Measurements from ENCODE around the gene MORN2. TPM values are rescaled to one million over a fixed set of nuclear protein-coding genes. Genes with fewer than 3 reads are reported as not detected.
"Not testable (repeated sequence)": the region's sequence is repeated elsewhere in the genome, so short reads cannot be mapped to it uniquely, and the experiment has no call there.

MORN2 gene
- 4.9 and 5.3 TPM in 2 replicates for total RNA-seq

DNA sequence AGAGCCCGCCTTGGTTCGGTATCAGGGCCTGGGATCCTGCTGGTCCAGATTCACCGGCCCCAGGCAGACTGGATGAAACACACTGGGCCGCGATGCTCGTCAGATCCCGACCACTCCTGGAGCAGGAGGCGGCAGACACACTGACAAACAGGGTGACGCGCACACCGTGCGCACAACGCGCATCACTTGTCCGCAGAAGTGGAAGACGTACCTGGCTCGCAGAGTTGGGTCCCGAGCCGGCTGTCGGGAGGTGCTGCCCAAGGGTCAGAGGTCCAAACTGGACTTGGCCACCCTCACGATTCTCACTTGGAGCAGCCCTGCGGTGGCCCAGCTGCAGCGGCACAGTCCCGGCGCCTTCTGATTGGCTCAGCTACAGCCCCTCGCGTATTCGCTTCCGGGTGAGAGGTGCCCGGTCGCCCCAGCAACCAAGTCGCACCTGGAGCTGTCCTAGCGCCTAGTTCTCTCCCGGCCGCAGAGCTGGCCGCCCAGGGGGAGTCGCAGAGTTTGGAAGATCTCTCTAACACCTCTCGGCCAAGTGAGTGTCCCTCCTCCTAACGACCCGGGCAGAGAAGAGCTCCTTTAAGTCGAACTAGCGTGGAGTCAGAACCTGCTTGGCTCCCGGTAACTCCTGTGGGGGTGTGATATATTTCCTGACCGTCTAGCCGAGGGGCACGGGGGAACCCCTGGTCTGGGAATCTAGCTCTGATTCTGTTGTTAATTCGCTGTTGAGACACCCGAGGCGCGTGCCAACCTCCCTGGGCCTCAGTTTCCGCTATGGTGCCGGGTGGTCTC is at the start of gene MORN2, which contains the start of gene DHX57:
Gene MORN2 (plus strand): TSS at position 401 of the 792 bp plus-strand sequence.
Gene DHX57 (minus strand): TSS at position 359 of the 792 bp plus-strand sequence. CDS start 7,529 bp downstream, outside the sequence.
- H3K4me1 Mint-ChIP-seq (ENCODE audit: low read depth) = peaks cover 24% of the 10 kb centered on the region
- H3K9me3 Mint-ChIP-seq = peaks cover 13% of the 10 kb centered on the region
- intact Hi-C loops (cut with micrococcal nuclease) = loop anchor here (1.0 to 10.0 kb wide), 3 partner anchors 97 to 501 kb away; partner anchors contain the start of genes ATL2, GEMIN6 and SRSF7
- no peaks in the 10 kb centered on the region for H3K27me3 Mint-ChIP-seq (ENCODE audit: insufficient read depth)
- DNase-seq (ENCODE audit: low spot score) = peak; percentile 78
- peak within 1 kb of the TSS; percentile 99 for H3K4me3 Mint-ChIP-seq
- peak within 1 kb of the TSS; percentile 96 for H3K27ac Mint-ChIP-seq
- peaks cover 13% of the 10 kb centered on the region for H3K36me3 Mint-ChIP-seq (ENCODE audit: low read depth)

- DNase-seq (ENCODE audit: low spot score); H3K9me3 Mint-ChIP-seq; H3K4me1 Mint-ChIP-seq (ENCODE audit: low read depth); intact Hi-C loops (cut with micrococcal nuclease); H3K4me3 Mint-ChIP-seq; H3K27ac Mint-ChIP-seq; H3K27me3 Mint-ChIP-seq (ENCODE audit: insufficient read depth): not testable (repeated sequence)
- H3K36me3 Mint-ChIP-seq (ENCODE audit: low read depth) = peaks cover 12% of the 10 kb centered on the region
Measured at GRCh38 chr2:38827539-38828145, 48.1 kb upstream of the MORN2 start.

GRCh38 chr2:38828460-38828859 is 47.3 kb upstream of the MORN2 start:
- no peak overlapping the region for H3K27ac Mint-ChIP-seq
- intact Hi-C loops (cut with micrococcal nuclease) = no loop called here
- H3K9me3 Mint-ChIP-seq = no peaks in the 10 kb centered on the region
- no peaks in the 10 kb centered on the region for H3K27me3 Mint-ChIP-seq (ENCODE audit: insufficient read depth)
- DNase-seq (ENCODE audit: low spot score) = no peak
- no peaks in the 10 kb centered on the region for H3K4me1 Mint-ChIP-seq (ENCODE audit: low read depth)
- H3K4me3 Mint-ChIP-seq = no peak overlapping the region
- peaks cover 8% of the 10 kb centered on the region for H3K36me3 Mint-ChIP-seq (ENCODE audit: low read depth)

GRCh38 chr2:38829971-38830370 is 45.8 kb upstream of the MORN2 start:
- intact Hi-C loops (cut with micrococcal nuclease) = no loop called here

DNA sequence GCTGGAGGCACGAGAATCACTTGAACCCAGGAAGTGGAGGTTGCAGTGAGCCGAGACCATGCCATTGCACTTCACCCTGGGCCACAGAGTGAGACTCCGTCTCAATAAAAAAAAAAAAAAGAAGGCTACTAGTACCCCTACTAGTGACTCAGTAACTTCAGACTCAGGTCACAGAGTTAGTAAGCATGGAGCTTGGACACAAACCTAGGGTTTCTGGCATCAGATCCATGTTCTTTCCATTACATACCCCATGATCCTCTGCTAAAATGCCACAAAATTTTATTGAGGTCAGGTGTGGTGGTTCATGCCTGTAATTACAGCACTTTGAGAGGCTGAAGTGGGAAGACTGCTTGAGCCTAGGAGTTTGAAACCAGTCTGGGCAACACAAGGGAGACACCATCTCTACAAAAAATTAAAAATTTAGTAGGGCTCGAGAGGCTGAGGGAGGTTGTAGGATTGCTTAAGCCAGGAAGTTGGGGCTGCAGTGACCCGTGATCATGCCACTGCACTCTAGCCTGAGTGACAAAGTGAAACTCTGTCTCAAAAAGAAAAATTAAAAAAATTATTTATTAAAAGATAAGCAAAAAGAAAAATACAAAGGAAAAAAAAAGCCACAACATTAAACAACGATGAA is 45.1 kb upstream of the MORN2 start:
- intact Hi-C loops (cut with micrococcal nuclease) = no loop called here
- H3K4me1 Mint-ChIP-seq (ENCODE audit: low read depth) = no peaks in the 10 kb centered on the region

More at GRCh38 chr2:38829971-38830370, 45.8 kb upstream of the MORN2 start:
- H3K27me3 Mint-ChIP-seq (ENCODE audit: insufficient read depth) = no peaks in the 10 kb centered on the region
- H3K4me3 Mint-ChIP-seq = no peak overlapping the region
- peaks cover 4% of the 10 kb centered on the region for H3K36me3 Mint-ChIP-seq (ENCODE audit: low read depth)
- H3K9me3 Mint-ChIP-seq = no peaks in the 10 kb centered on the region
- no peak overlapping the region for H3K27ac Mint-ChIP-seq
- no peaks in the 10 kb centered on the region for H3K4me1 Mint-ChIP-seq (ENCODE audit: low read depth)
- no peak for DNase-seq (ENCODE audit: low spot score)

DNA sequence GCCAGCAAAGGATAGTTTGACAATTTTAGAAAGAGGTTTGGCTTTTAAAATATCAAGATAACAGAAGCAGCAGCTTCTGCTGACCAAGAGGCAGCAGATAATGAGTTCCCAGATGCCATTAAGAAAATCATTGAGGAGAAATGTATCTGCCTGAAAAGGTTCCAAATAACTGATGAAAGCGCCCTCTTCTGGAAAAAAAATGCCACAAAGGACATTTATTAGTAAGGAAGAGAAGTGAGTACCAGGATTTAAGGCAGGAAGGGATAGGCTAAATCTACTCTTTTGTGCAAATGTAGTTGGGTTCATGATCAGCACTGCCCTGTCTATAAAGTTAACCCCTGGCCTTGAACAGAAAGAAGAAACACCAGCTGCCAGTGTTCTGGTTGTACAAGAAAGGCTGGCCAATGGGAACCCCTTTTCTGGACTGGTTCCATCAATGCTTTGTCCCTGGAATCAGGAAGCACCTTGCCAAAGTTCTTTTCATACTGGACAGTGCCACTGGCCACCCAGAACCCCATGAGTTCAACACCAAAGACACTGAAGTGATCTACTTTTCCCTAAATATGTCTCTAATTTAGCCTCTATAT is 40.7 kb upstream of the MORN2 start:
- Mint-ChIP-seq H3K27ac (no peak overlapping the region), H3K4me1 (ENCODE audit: low read depth) (no peaks in the 10 kb centered on the region), H3K27me3 (ENCODE audit: insufficient read depth) (no peaks in the 10 kb centered on the region), H3K4me3 (no peak overlapping the region), H3K9me3 (no peaks in the 10 kb centered on the region), H3K36me3 (ENCODE audit: low read depth) (peaks cover 11% of the 10 kb centered on the region)
- no peak for DNase-seq (ENCODE audit: low spot score)
- intact Hi-C loops (cut with micrococcal nuclease) = loop anchor here (2.0 kb wide), 1 partner anchor 298 kb away; no protein-coding TSS in a partner anchor

More for the DNA sequence above, 45.1 kb upstream of the MORN2 start:
- Mint-ChIP-seq H3K27ac (no peak overlapping the region), H3K36me3 (ENCODE audit: low read depth) (peaks cover 4% of the 10 kb centered on the region), H3K9me3 (no peaks in the 10 kb centered on the region), H3K4me3 (no peak overlapping the region), H3K27me3 (ENCODE audit: insufficient read depth) (no peaks in the 10 kb centered on the region)
- no peak for DNase-seq (ENCODE audit: low spot score)

DNA sequence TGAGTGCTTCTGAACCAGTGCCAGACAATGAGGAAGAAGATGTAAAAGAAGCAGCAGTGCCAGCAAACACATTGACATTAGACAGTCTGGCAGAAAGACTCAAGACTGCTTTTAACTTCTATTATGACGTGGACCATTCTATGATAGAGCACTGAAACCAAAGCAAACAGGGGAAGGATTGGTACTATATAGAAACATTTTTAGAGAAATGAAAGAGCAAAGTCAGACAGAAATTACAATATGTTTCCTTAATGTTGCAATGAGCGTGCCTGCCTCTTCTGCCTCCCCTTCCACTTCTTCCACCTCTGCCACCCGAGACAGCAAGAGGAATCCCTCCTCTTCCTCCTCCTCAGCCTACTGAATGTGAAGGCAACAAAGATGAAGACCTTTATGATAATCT is 39.8 kb upstream of the MORN2 start:
- no peak for DNase-seq (ENCODE audit: low spot score)

DNA sequence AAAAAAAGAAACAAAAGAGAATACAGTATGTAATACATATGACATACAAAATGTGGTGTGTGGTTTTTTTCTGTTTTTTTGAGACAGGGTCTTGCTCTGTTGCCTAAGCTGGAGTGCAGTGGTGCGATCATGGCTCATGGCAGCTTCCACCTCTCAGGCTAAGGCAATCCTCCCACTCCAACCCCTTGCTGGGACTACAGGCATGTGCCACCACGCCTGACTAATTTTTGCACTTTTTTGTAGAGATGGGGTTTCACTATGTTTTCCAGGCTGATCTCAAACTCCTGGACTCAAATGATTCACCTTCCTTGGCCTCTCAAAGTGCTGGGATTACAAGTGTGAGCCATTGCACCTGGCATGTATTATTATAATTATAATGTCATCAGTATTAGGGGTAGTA is 39.0 kb upstream of the MORN2 start:
- no peak for DNase-seq (ENCODE audit: low spot score)
- peaks cover 18% of the 10 kb centered on the region for H3K36me3 Mint-ChIP-seq (ENCODE audit: low read depth)
- H3K4me3 Mint-ChIP-seq = no peak overlapping the region
- no peaks in the 10 kb centered on the region for H3K9me3 Mint-ChIP-seq
- intact Hi-C loops (cut with micrococcal nuclease) = no loop called here
- no peak overlapping the region for H3K27ac Mint-ChIP-seq
- no peaks in the 10 kb centered on the region for H3K27me3 Mint-ChIP-seq (ENCODE audit: insufficient read depth)
- H3K4me1 Mint-ChIP-seq (ENCODE audit: low read depth) = no peaks in the 10 kb centered on the region

More for the DNA sequence above, 39.8 kb upstream of the MORN2 start:
- Mint-ChIP-seq H3K36me3 (ENCODE audit: low read depth) (peaks cover 13% of the 10 kb centered on the region), H3K4me3 (no peak overlapping the region), H3K27ac (no peak overlapping the region), H3K27me3 (ENCODE audit: insufficient read depth) (no peaks in the 10 kb centered on the region), H3K9me3 (no peaks in the 10 kb centered on the region), H3K4me1 (ENCODE audit: low read depth) (no peaks in the 10 kb centered on the region)
- intact Hi-C loops (cut with micrococcal nuclease) = loop anchor here (2.0 kb wide), 1 partner anchor 299 kb away; no protein-coding TSS in a partner anchor

DNA sequence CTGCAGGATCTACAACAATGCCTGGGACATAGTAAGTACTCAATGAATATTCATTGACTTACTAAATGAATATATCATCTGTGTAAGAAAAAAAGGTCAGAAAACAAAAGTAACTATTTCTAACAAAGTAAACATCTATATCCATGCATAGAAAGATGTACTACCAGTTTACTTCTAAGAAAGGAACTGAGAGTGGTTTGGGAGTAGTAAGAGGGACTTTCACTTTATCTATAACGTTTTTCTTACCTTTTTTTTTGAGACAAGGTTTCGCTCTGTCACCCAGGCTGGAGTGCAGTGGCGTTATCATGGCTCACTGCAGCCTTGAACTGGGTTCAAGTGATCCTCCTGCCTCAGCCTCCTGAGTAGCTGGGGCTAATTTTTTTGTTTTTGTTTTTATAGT is 25.7 kb upstream of the MORN2 start:
- no peak overlapping the region for H3K4me3 Mint-ChIP-seq
- DNase-seq (ENCODE audit: low spot score) = no peak
- peaks cover 6% of the 10 kb centered on the region for H3K4me1 Mint-ChIP-seq (ENCODE audit: low read depth)
- H3K27ac Mint-ChIP-seq = no peak overlapping the region
- H3K36me3 Mint-ChIP-seq (ENCODE audit: low read depth) = peaks cover 30% of the 10 kb centered on the region
- no peaks in the 10 kb centered on the region for H3K27me3 Mint-ChIP-seq (ENCODE audit: insufficient read depth)
- H3K9me3 Mint-ChIP-seq = no peaks in the 10 kb centered on the region
- intact Hi-C loops (cut with micrococcal nuclease) = no loop called here

DNA sequence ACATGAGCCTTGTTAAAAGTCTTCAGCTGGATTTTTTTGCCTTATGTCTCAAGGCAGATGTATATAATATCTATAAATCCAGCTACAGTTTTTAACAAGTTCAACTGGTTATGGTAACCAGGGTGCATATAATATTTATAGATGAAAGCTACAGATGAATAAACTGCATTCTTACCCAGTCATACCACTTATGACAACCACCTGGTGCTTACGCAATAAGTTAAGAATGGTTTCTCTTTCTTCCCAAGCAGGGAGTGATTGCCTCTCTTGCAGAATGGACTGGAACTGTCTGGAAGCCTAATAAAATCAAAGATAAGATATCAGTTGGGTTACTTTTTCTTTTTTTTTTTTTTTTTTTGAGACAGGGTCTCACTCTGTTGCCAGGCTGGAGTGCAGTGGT is 19.6 kb upstream of the MORN2 start:
- no peak for DNase-seq (ENCODE audit: low spot score)
- Mint-ChIP-seq H3K27me3 (ENCODE audit: insufficient read depth) (no peaks in the 10 kb centered on the region), H3K4me1 (ENCODE audit: low read depth) (no peaks in the 10 kb centered on the region), H3K4me3 (no peak overlapping the region), H3K36me3 (ENCODE audit: low read depth) (peaks cover 28% of the 10 kb centered on the region), H3K9me3 (no peaks in the 10 kb centered on the region), H3K27ac (no peak overlapping the region)
- intact Hi-C loops (cut with micrococcal nuclease) = no loop called here

DNA sequence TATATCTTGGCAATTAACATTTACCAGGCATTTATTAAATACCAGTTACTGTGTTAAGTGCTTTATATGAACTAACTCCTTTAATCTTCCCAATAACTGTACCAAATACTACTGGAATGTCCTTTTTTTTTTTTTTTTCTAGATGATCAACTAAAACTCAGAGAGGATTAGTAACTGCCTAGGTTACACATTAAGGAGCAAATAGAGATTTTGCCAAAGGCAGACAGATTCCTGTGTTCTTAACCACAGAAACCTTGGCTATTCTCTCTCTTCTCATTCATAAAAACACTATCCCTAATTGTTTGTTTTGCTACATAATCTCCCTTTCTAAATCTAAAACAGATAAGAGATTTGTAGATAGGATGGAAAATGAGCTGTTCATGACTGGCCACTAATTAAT is 13.3 kb upstream of the MORN2 start:
- DNase-seq (ENCODE audit: low spot score) = no peak
- intact Hi-C loops (cut with micrococcal nuclease) = no loop called here
- peaks cover 36% of the 10 kb centered on the region for H3K36me3 Mint-ChIP-seq (ENCODE audit: low read depth)
- H3K27me3 Mint-ChIP-seq (ENCODE audit: insufficient read depth) = no peaks in the 10 kb centered on the region
- no peak overlapping the region for H3K4me3 Mint-ChIP-seq
- no peaks in the 10 kb centered on the region for H3K9me3 Mint-ChIP-seq
- no peak overlapping the region for H3K27ac Mint-ChIP-seq
- peaks cover 11% of the 10 kb centered on the region for H3K4me1 Mint-ChIP-seq (ENCODE audit: low read depth)

DNA sequence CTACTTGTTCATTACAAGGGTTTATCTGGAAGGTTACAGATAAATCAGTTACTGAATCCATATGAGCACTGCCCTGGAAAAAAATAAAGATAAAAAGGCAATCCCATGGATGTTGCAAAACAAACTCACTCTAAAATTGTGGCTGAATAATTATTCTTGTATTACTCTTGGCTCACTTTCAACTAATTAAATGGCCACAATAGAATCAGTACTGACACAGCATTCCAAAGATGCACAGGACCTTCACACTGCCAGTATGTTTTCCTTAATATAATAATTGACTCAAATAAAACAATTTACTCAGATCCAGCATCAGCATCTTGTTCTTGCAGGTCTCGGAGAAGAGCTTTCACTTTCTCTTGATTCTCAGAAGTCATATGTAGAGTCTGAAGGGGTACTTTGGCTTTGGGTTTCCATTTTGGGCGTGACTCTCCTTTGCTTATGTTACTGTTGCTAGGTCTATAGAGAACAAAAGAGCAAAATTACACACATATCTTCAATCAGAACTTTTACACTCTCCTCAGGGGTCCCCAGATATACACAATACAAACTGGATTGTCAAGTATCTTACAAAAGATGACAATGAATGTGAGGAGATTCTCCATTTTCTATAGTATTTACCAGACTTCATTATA is 12.6 kb upstream of the MORN2 start:
- intact Hi-C loops (cut with micrococcal nuclease) = no loop called here
- Mint-ChIP-seq H3K27me3 (ENCODE audit: insufficient read depth) (no peaks in the 10 kb centered on the region), H3K4me3 (no peak overlapping the region), H3K36me3 (ENCODE audit: low read depth) (peaks cover 38% of the 10 kb centered on the region), H3K27ac (peak overlapping the region; percentile 36), H3K4me1 (ENCODE audit: low read depth) (peaks cover 11% of the 10 kb centered on the region), H3K9me3 (no peaks in the 10 kb centered on the region)
- DNase-seq (ENCODE audit: low spot score) = no peak
